Measurements from ENCODE around the gene SPDYE18.
"Not testable (repeated sequence)": the region's sequence is repeated elsewhere in the genome, so short reads cannot be mapped to it uniquely, and the experiment has no call there.

SPDYE18 gene

GRCh38 chr7:77003241-77003640 is 59.1 kb downstream of the SPDYE18 start:
- not testable (repeated sequence) for DNase-seq; H2AFZ ChIP-seq (ENCODE audit: low read depth, low read length); H3K9ac ChIP-seq (ENCODE audit: low read depth, low read length); H3K4me2 ChIP-seq (ENCODE audit: insufficient read depth, low read length); H3K27me3 ChIP-seq (ENCODE audit: insufficient read depth, low read length, poor library complexity); H3K9me3 ChIP-seq (ENCODE audit: insufficient read depth, low read length, severe bottlenecking); ATAC-seq (ENCODE audit: insufficient read depth, low read depth); H3K4me1 ChIP-seq (ENCODE audit: insufficient read depth, low read length); H3K36me3 ChIP-seq (ENCODE audit: insufficient read depth, low read length); H3K79me2 ChIP-seq (ENCODE audit: insufficient read depth, low read length); H3K27ac ChIP-seq (ENCODE audit: low read length); H4K20me1 ChIP-seq (ENCODE audit: insufficient read depth, low read length); H3K4me3 ChIP-seq (ENCODE audit: low read depth in 1 of 2, low read length in 2 of 2)

- DNase-seq; H3K27ac ChIP-seq (ENCODE audit: low read length); ATAC-seq (ENCODE audit: insufficient read depth, low read depth); H3K4me2 ChIP-seq (ENCODE audit: insufficient read depth, low read length); H3K27me3 ChIP-seq (ENCODE audit: insufficient read depth, low read length, poor library complexity); H4K20me1 ChIP-seq (ENCODE audit: insufficient read depth, low read length); H3K9ac ChIP-seq (ENCODE audit: low read depth, low read length); H3K4me1 ChIP-seq (ENCODE audit: insufficient read depth, low read length); H3K36me3 ChIP-seq (ENCODE audit: insufficient read depth, low read length); H3K4me3 ChIP-seq (ENCODE audit: low read depth in 1 of 2, low read length in 2 of 2); H3K9me3 ChIP-seq (ENCODE audit: insufficient read depth, low read length, severe bottlenecking); H3K79me2 ChIP-seq (ENCODE audit: insufficient read depth, low read length); H2AFZ ChIP-seq (ENCODE audit: low read depth, low read length): not testable (repeated sequence)
These were observed 59.6 kb downstream of the SPDYE18 start for GRCh38 chr7:77002678-77003233.

GRCh38 chr7:77002104-77002503 is 60.3 kb downstream of the SPDYE18 start:
- not testable (repeated sequence) for H3K27me3 ChIP-seq (ENCODE audit: insufficient read depth, low read length, poor library complexity); H3K4me1 ChIP-seq (ENCODE audit: insufficient read depth, low read length); H3K4me2 ChIP-seq (ENCODE audit: insufficient read depth, low read length); H3K4me3 ChIP-seq (ENCODE audit: low read depth in 1 of 2, low read length in 2 of 2); H3K9me3 ChIP-seq (ENCODE audit: insufficient read depth, low read length, severe bottlenecking); H2AFZ ChIP-seq (ENCODE audit: low read depth, low read length); H3K79me2 ChIP-seq (ENCODE audit: insufficient read depth, low read length); H3K9ac ChIP-seq (ENCODE audit: low read depth, low read length); H4K20me1 ChIP-seq (ENCODE audit: insufficient read depth, low read length); H3K27ac ChIP-seq (ENCODE audit: low read length); ATAC-seq (ENCODE audit: insufficient read depth, low read depth); DNase-seq; H3K36me3 ChIP-seq (ENCODE audit: insufficient read depth, low read length)
